Neural cell (in vitro differentiated cells): Measurements from ENCODE around the gene TMEM132C. TPM values are rescaled to one million over a fixed set of nuclear protein-coding genes. Genes with fewer than 3 reads are reported as not detected.

Source experiments
- H2AFZ ChIP-seq: fragments of 200-600, 300-800 bp; sonication (generic), shearing (Covaris generic); 2 replicates; pipeline ENCODE4 v1.6.0; 2014; ENCODE audit warnings: low read depth, mild to moderate bottlenecking, antibody characterized with exemption, low read length, moderate library complexity
- H3F3A ChIP-seq: fragments of 200-600 bp; shearing (Covaris generic); 2 replicates; pipeline ENCODE4 v1.6.1; 2016; ENCODE audit warnings: mild to moderate bottlenecking, moderate library complexity, mixed read lengths, antibody characterized with exemption, low read length; ENCODE audit not compliant: insufficient read depth, poor library complexity, severe bottlenecking
- H3K27ac ChIP-seq: fragments of 200-600, 300-800 bp; sonication (generic), shearing (Covaris generic); 2 replicates; pipeline ENCODE4 v1.5.1; 2014; ENCODE audit warnings: mild to moderate bottlenecking, low read length, moderate library complexity
- H3K27me3 ChIP-seq: fragments of 300-800, 200-600 bp; sonication (generic), shearing (Covaris generic); 2 replicates; pipeline ENCODE4 v1.6.0; 2014; ENCODE audit warnings: mild to moderate bottlenecking, low read depth, low read length, moderate library complexity; ENCODE audit not compliant: insufficient read depth
- H3K36me3 ChIP-seq: fragments of 300-800, 200-600 bp; sonication (generic), shearing (Covaris generic); 2 replicates; pipeline ENCODE4 v1.5.1; 2014; ENCODE audit warnings: mild to moderate bottlenecking, antibody characterized with exemption, low read length, moderate library complexity; ENCODE audit not compliant: insufficient read depth
- H3K4me2 ChIP-seq: fragments of 300-800, 200-600 bp; sonication (generic), shearing (Covaris generic); 2 replicates; pipeline ENCODE4 v1.6.0; 2014; ENCODE audit warnings: mild to moderate bottlenecking, low read length
- H3K4me3 ChIP-seq: fragments of 300-800, 200-600 bp; sonication (generic), shearing (Covaris generic); 2 replicates; pipeline ENCODE4 v1.5.1; 2014; ENCODE audit warnings: mild to moderate bottlenecking, low read length, moderate library complexity
- H3K79me2 ChIP-seq: fragments of 200-600 bp; shearing (Covaris generic); replicated peaks from 2 replicates; pipeline ENCODE4 v1.6.0; 2014; ENCODE audit warnings: mild to moderate bottlenecking, low read length, moderate library complexity; ENCODE audit not compliant: insufficient read depth
- H3K9ac ChIP-seq: fragments of 300-800, 200-600 bp; sonication (generic), shearing (Covaris generic); 2 replicates; pipeline ENCODE4 v1.6.1; 2016; ENCODE audit warnings: mild to moderate bottlenecking, low read length, mixed read lengths
- H3K9me2 ChIP-seq: fragments of 200-600 bp; shearing (Covaris generic); 2 replicates; pipeline ENCODE4 v1.6.1; 2016; ENCODE audit warnings: mild to moderate bottlenecking, low read length, mixed read lengths; ENCODE audit not compliant: insufficient read depth
- H3K9me3 ChIP-seq: fragments of 200-600, 300-800 bp; sonication (generic), shearing (Covaris generic); 2 replicates; pipeline ENCODE4 v1.6.1; 2016; ENCODE audit warnings: mild to moderate bottlenecking, mixed run types, low read length, moderate library complexity, mixed read lengths
- H4K20me1 ChIP-seq: fragments of 200-600 bp; shearing (Covaris generic); 2 replicates; pipeline ENCODE4 v1.6.1; 2016; ENCODE audit warnings: mild to moderate bottlenecking, mixed run types; ENCODE audit not compliant: insufficient read depth
- CTCF ChIP-seq: fragments of 450-650 bp; IDR thresholded peaks from 2 replicates; pipeline ENCODE4 v1.5.1; 2014; ENCODE audit warnings: antibody characterized with exemption, mild to moderate bottlenecking, moderate library complexity; ENCODE audit not compliant: poor library complexity, severe bottlenecking
- EP300 ChIP-seq: fragments of 450-650 bp; conservative IDR thresholded peaks from 2 replicates; pipeline ENCODE4 v1.6.1; 2014; ENCODE audit warnings: antibody characterized with exemption, mild to moderate bottlenecking, moderate library complexity; ENCODE audit not compliant: poor library complexity, severe bottlenecking
- EZH2 ChIP-seq: fragments of 200-600, 300-800 bp; shearing (Covaris generic), sonication (generic); IDR thresholded peaks from 2 replicates; pipeline ENCODE4 v1.6.1; 2014; ENCODE audit warnings: antibody characterized with exemption, low read length, borderline replicate concordance, mild to moderate bottlenecking; ENCODE audit not compliant: insufficient read depth, poor library complexity, severe bottlenecking
- MXI1 ChIP-seq: fragments of 450-650 bp; conservative IDR thresholded peaks from 2 replicates; pipeline ENCODE4 v1.6.1; 2014; ENCODE audit warnings: antibody characterized with exemption, mild to moderate bottlenecking; ENCODE audit not compliant: poor library complexity, severe bottlenecking
- POLR2AphosphoS5 ChIP-seq: IDR thresholded peaks from 2 replicates; pipeline ENCODE4 v1.6.1; 2012
- RAD21 ChIP-seq: fragments of 450-650 bp; conservative IDR thresholded peaks from 2 replicates; pipeline ENCODE4 v1.6.1; 2014; ENCODE audit warnings: antibody characterized with exemption, mild to moderate bottlenecking, moderate library complexity
- REST ChIP-seq: IDR thresholded peaks from 2 replicates; pipeline ENCODE4 v1.6.1; 2012; ENCODE audit warnings: borderline replicate concordance
- SMC3 ChIP-seq: fragments of 450-650 bp; conservative IDR thresholded peaks from 2 replicates; pipeline ENCODE4 v1.6.1; 2014; ENCODE audit warnings: antibody characterized with exemption, mild to moderate bottlenecking, moderate library complexity; ENCODE audit not compliant: poor library complexity
- TAF1 ChIP-seq: IDR thresholded peaks from 2 replicates; pipeline ENCODE4 v1.6.1; 2012; ENCODE audit warnings: low read depth
- polyA plus RNA-seq: library from polyadenylated mRNA; depleted of rRNA; stranded (reverse); fragments of >200 nt; gene quantifications from 2 replicates; pipeline ENCODE4 v1.2.3, GENCODE V29; 2014

Gene TMEM132C
- polyA plus RNA-seq, 1 donor from 2014 or later = 0.06 TPM

- TF ChIP-seq CTCF (no peak), MXI1 (no peak), EP300 (no peak), REST (no peak), EZH2 (no peak)
- no peak overlapping the region for H3K4me3 ChIP-seq
- no peak overlapping the region for H2AFZ ChIP-seq
- H3K4me2 ChIP-seq = no peak overlapping the region
- H3K27ac ChIP-seq = no peak overlapping the region
- H3K79me2 ChIP-seq = no peaks in the 10 kb centered on the region
- no peaks in the 10 kb centered on the region for H3K36me3 ChIP-seq
- H4K20me1 ChIP-seq = no peaks in the 10 kb centered on the region
- H3K27me3 ChIP-seq = no peaks in the 10 kb centered on the region
- H3K9ac ChIP-seq = no peak overlapping the region
- H3K9me3 ChIP-seq = no peaks in the 10 kb centered on the region
- H3F3A ChIP-seq = no peaks in the 10 kb centered on the region
- no peaks in the 10 kb centered on the region for H3K9me2 ChIP-seq
Measured at GRCh38 chr12:128228581-128228980, 38.4 kb upstream of the TMEM132C start.

GRCh38 chr12:128235635-128236417 is 31.1 kb upstream of the TMEM132C start:
- Histone ChIP-seq H3K9me2 (no peaks in the 10 kb centered on the region), H3K36me3 (no peaks in the 10 kb centered on the region), H3F3A (no peaks in the 10 kb centered on the region), H3K9me3 (no peaks in the 10 kb centered on the region), H3K4me3 (no peak overlapping the region), H3K79me2 (no peaks in the 10 kb centered on the region), H3K9ac (no peak overlapping the region), H3K27me3 (no peaks in the 10 kb centered on the region), H3K27ac (no peak overlapping the region), H3K4me2 (no peak overlapping the region), H2AFZ (no peak overlapping the region), H4K20me1 (no peaks in the 10 kb centered on the region)
- TF ChIP-seq SMC3 (no peak), POLR2AphosphoS5 (no peak), RAD21 (no peak), MXI1 (no peak), TAF1 (no peak), EP300 (no peak), CTCF (no peak), EZH2 (no peak), REST (no peak)
